A673 (cell line): ENCODE data around the gene LAMA2.

Experiments
- CTCF ChIP-seq: fragments of 300-800, 200-600 bp; sonication (generic); conservative IDR thresholded peaks from 2 replicates; pipeline ENCODE4 v1.5.1; 2017; ENCODE audit warnings: low read depth, mild to moderate bottlenecking, antibody characterized with exemption, low read length, moderate library complexity, mixed read lengths
- EZH2 ChIP-seq: fragments of 200-600 bp; sonication (generic); IDR thresholded peaks from 2 replicates; pipeline ENCODE4 v1.6.1; 2017; ENCODE audit warnings: borderline replicate concordance, low read depth, mild to moderate bottlenecking, mixed read lengths, antibody characterized with exemption, low read length; ENCODE audit not compliant: poor library complexity, severe bottlenecking

- TF ChIP-seq CTCF: no peak
- TF ChIP-seq EZH2: no peak
These were observed 279.7 kb downstream of the LAMA2 start for GRCh38 chr6:129162605-129163004.
